ENCODE measurements around the gene CCDC30. TPM values are rescaled to one million over a fixed set of nuclear protein-coding genes. Genes with fewer than 3 reads are reported as not detected.

The CCDC30 gene
- total RNA-seq, 1 experiment from 2014 or later, result 4.4 TPM

DNA sequence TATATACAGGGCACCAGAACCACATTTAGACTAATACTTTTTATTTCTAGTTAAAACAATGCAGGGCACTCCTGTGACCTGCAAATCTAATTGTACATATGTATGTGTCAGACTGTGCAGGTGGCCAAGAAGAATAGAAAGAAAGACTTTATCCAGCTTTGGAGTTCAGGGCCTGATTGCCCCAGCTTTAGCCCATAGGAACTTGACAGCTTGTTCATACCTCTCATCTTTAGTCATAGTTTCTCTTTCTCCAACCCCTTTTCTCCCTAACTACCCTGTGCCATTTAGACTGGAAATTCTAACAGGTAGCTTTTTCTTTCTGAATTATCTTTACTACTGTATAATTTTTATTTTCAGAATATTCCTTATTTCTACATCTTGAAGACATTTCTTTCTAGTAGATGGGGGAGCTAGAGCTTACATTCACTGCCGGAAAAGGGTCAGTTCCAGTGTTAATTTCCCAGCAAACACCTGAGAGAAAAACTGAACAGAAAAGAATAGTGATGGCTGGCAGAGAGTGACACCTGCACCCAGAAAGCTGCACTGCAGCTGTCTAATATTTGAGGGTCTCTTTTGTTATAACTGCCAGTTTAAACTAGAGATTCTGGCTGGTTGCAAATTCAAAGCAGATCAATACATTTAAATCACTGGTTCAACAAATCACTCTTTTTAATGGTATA lies 227.5 kb downstream of the CCDC30 start:
- Mint-ChIP-seq H3K4me1 (ENCODE audit: low read depth, unreplicated experiment) (peaks cover 62% of the 10 kb centered on the region), H3K36me3 (ENCODE audit: insufficient read depth, unreplicated experiment) (peaks cover 62% of the 10 kb centered on the region), H3K27ac (ENCODE audit: unreplicated experiment) (no peak overlapping the region), H3K9me3 (ENCODE audit: low read depth, unreplicated experiment) (no peaks in the 10 kb centered on the region), H3K27me3 (ENCODE audit: unreplicated experiment) (no peaks in the 10 kb centered on the region), H3K4me3 (ENCODE audit: low read depth, unreplicated experiment) (peak overlapping the region; percentile 68)
- TF ChIP-seq, protein P1, sequence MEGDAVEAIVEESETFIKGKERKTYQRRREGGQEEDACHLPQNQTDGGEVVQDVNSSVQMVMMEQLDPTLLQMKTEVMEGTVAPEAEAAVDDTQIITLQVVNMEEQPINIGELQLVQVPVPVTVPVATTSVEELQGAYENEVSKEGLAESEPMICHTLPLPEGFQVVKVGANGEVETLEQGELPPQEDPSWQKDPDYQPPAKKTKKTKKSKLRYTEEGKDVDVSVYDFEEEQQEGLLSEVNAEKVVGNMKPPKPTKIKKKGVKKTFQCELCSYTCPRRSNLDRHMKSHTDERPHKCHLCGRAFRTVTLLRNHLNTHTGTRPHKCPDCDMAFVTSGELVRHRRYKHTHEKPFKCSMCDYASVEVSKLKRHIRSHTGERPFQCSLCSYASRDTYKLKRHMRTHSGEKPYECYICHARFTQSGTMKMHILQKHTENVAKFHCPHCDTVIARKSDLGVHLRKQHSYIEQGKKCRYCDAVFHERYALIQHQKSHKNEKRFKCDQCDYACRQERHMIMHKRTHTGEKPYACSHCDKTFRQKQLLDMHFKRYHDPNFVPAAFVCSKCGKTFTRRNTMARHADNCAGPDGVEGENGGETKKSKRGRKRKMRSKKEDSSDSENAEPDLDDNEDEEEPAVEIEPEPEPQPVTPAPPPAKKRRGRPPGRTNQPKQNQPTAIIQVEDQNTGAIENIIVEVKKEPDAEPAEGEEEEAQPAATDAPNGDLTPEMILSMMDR (IDR thresholded peaks at IDR 0.05; ENCODE audit: unreplicated experiment), result no peak
- no peak for DNase-seq
- BruUV-seq (replicated peaks), result no TSS peak
- CTCF ChIA-PET, result interaction anchor here (0.8 to 2.6 kb wide), 3 partner anchors 8 to 76 kb away, joined by 4 to 16 read pairs (median 4); partner anchors contain the start of genes C1orf50, P3H1, PPIH and YBX1
- intact Hi-C loops (cut with micrococcal nuclease; ENCODE audit: unreplicated experiment), result loop anchor here (5.0 kb wide), 1 partner anchor 348 kb away; no protein-coding TSS in a partner anchor

DNA sequence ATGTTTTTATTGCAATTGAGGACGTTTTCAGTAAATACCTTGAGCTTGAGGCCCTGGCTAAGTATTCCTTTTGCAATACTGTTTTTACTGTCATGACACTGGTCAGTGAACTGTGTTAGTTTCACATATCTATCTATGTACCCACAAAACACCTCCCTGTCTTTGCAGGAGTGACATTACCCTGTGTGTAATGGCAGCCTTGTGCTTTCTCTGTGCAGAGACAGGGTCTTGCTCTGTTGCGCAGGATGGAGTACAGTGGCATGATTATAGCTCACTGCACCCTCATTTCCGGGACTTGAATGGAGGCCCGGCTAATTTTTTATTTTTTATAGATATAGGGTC lies 228.0 kb downstream of the CCDC30 start:
- Mint-ChIP-seq H3K27ac (ENCODE audit: unreplicated experiment) (no peak overlapping the region), H3K4me3 (ENCODE audit: low read depth, unreplicated experiment) (peak overlapping the region; percentile 68), H3K4me1 (ENCODE audit: low read depth, unreplicated experiment) (peaks cover 63% of the 10 kb centered on the region), H3K36me3 (ENCODE audit: insufficient read depth, unreplicated experiment) (peaks cover 67% of the 10 kb centered on the region), H3K27me3 (ENCODE audit: unreplicated experiment) (no peaks in the 10 kb centered on the region), H3K9me3 (ENCODE audit: low read depth, unreplicated experiment) (no peaks in the 10 kb centered on the region)
- CTCF ChIA-PET, result interaction anchor here (0.8 to 2.6 kb wide), 3 partner anchors 9 to 75 kb away, joined by 4 to 16 read pairs (median 4); partner anchors contain the start of genes C1orf50, P3H1, PPIH and YBX1
- TF ChIP-seq, protein P1 (IDR thresholded peaks at IDR 0.05; ENCODE audit: unreplicated experiment), result no peak
- intact Hi-C loops (cut with micrococcal nuclease; ENCODE audit: unreplicated experiment), result loop anchor here (5.0 kb wide), 1 partner anchor 349 kb away; no protein-coding TSS in a partner anchor
- no TSS peak for BruUV-seq (replicated peaks)
- DNase-seq, result no peak

DNA sequence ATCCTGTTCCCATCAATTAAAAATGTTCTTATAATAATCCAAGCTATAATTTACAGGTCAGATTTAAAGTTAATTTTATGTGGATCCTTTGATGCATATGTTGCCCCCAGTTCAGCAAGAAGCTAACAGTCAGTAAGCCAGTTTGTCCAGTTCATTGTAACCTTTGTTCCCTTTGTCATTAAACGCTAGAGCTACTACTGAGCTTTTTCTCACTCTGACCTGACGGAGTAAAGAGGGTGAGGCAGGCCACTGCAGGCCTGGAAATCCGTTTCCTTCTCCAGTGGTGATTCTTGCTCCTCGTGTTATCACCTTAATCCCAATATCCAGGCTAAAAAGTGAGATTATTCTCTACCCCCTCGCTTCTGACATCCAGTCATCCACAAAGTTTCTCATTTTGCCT lies 229.4 kb downstream of the CCDC30 start:
- CTCF ChIA-PET, result interaction anchor here (0.6 to 2.6 kb wide), 5 partner anchors 10 to 363 kb away, joined by 3 to 16 read pairs (median 3); partner anchors contain the start of gene YBX1

DNA sequence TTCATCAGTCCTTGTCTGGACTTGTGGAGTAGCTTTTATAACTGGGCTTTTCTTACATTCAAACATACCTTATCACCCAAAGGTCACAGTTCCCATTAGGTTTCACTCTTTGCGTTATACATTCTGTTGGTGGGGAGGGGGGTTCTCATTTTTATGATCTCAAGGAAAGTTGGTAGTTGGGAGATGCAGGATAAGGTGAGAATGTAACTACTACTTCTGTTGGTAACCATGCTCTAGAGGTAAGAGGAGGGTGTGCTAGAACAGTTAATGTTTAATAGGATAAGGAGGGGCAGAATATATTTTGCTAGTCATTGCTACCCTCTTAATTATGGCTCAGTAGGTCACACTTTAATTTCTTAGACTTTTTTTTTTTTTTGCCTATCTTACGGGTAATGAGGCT lies 229.8 kb downstream of the CCDC30 start:
- H3K4me1 Mint-ChIP-seq (ENCODE audit: low read depth, unreplicated experiment), result peaks cover 46% of the 10 kb centered on the region
- H3K27ac Mint-ChIP-seq (ENCODE audit: unreplicated experiment), result peak overlapping the region; percentile 88
- no TSS peak for BruUV-seq (replicated peaks)
- H3K27me3 Mint-ChIP-seq (ENCODE audit: unreplicated experiment), result no peaks in the 10 kb centered on the region
- no peaks in the 10 kb centered on the region for H3K9me3 Mint-ChIP-seq (ENCODE audit: low read depth, unreplicated experiment)
- peak overlapping the region; percentile 68 for H3K4me3 Mint-ChIP-seq (ENCODE audit: low read depth, unreplicated experiment)
- intact Hi-C loops (cut with micrococcal nuclease; ENCODE audit: unreplicated experiment), result loop anchor here (5.0 kb wide), 1 partner anchor 351 kb away; no protein-coding TSS in a partner anchor
- CTCF ChIA-PET, result interaction anchor here (0.6 to 2.6 kb wide), 4 partner anchors 11 to 353 kb away, joined by 3 to 16 read pairs (median 3); partner anchors contain the start of gene YBX1
- no peak for DNase-seq
- H3K36me3 Mint-ChIP-seq (ENCODE audit: insufficient read depth, unreplicated experiment), result peaks cover 71% of the 10 kb centered on the region
- TF ChIP-seq, protein P1 (IDR thresholded peaks at IDR 0.05; ENCODE audit: unreplicated experiment), result no peak

More for the DNA sequence above, 229.4 kb downstream of the CCDC30 start:
- intact Hi-C loops (cut with micrococcal nuclease; ENCODE audit: unreplicated experiment), result loop anchor here (5.0 kb wide), 1 partner anchor 350 kb away; no protein-coding TSS in a partner anchor
- Mint-ChIP-seq H3K36me3 (ENCODE audit: insufficient read depth, unreplicated experiment) (peaks cover 71% of the 10 kb centered on the region), H3K9me3 (ENCODE audit: low read depth, unreplicated experiment) (no peaks in the 10 kb centered on the region), H3K27ac (ENCODE audit: unreplicated experiment) (peak overlapping the region; percentile 88), H3K4me3 (ENCODE audit: low read depth, unreplicated experiment) (peak overlapping the region; percentile 68), H3K27me3 (ENCODE audit: unreplicated experiment) (no peaks in the 10 kb centered on the region), H3K4me1 (ENCODE audit: low read depth, unreplicated experiment) (peaks cover 51% of the 10 kb centered on the region)
- no TSS peak for BruUV-seq (replicated peaks)
- peak; percentile 33 for DNase-seq
- TF ChIP-seq, protein P1 (IDR thresholded peaks at IDR 0.05; ENCODE audit: unreplicated experiment), result no peak

Measured in Calu3 (cell line).